H1 (cell line): ENCODE results near the gene SLC6A6. TPM values are rescaled to one million over a fixed set of nuclear protein-coding genes. Genes with fewer than 3 reads are reported as not detected.

Source experiments
- HDAC2 ChIP-seq, 2 experiments: fragments of 300-600 bp in 1 of 2; sonication (generic) in 1 of 2; IDR thresholded peaks; 2 replicates each; pipeline ENCODE4 v1.6.1; 2011 to 2012; ENCODE audit warnings: low read depth in 2 of 2, low read length in 2 of 2, mild to moderate bottlenecking in 2 of 2, moderate library complexity in 2 of 2, borderline replicate concordance in 1 of 2, inconsistent platforms in 1 of 2
- POLR2AphosphoS5 ChIP-seq: IDR thresholded peaks from 2 replicates; pipeline ENCODE4 v1.6.1; 2011; ENCODE audit warnings: low read depth, low read length
- POU5F1 ChIP-seq: IDR thresholded peaks from 2 replicates; pipeline ENCODE4 v1.6.1; 2011; ENCODE audit warnings: low read depth, mild to moderate bottlenecking, low read length, moderate library complexity
- SAP30 ChIP-seq: fragments of 300-600 bp; sonication (generic); IDR thresholded peaks from 2 replicates; pipeline ENCODE4 v1.7.1; 2012; ENCODE audit warnings: low read length, moderate library complexity, mild to moderate bottlenecking, inconsistent platforms; ENCODE audit not compliant: insufficient read depth, insufficient replicate concordance
- SP1 ChIP-seq: IDR thresholded peaks from 2 replicates; pipeline ENCODE4 v1.6.1; 2011; ENCODE audit warnings: low read depth, low read length
- polyA plus RNA-seq, 7 experiments: library from polyadenylated mRNA; depleted of rRNA in 3 of 7; stranded (reverse) in 5 of 7; unstranded in 2 of 7; fragments of >200 nt in 5 of 7; fragments of 200-250 nt in 2 of 7; gene quantifications; 1 replicate in 5 of 7; 2 replicates in 1 of 7; 4 replicates in 1 of 7; pipeline versions ENCODE4 v1.2.1 to v1.2.3, GENCODE V29; 2011 to 2013; ENCODE audit warnings: missing spikeins in 2 of 7, mixed read lengths in 2 of 7
- total RNA-seq: library from RNA; stranded (reverse); fragmentation: NEBNext Ultra II Directional; extraction: Animal tissue kit (Norgen Biotek cat#: 25700); gene quantifications from 2 replicates; pipeline ENCODE4 v1.2.1, GENCODE V29; 2021
- TF ChIP-seq, protein P1 (sequence below): IDR thresholded peaks from 2 replicates; pipeline ENCODE4 v1.6.1; 2012; ENCODE audit warnings: inconsistent platforms

Gene SLC6A6
- total and polyA plus RNA-seq, 2 of the 8 experiments (the other 6 are each of a cell fraction or from before 2014, with no cell fraction given) = 66.2 to 144 TPM

DNA sequence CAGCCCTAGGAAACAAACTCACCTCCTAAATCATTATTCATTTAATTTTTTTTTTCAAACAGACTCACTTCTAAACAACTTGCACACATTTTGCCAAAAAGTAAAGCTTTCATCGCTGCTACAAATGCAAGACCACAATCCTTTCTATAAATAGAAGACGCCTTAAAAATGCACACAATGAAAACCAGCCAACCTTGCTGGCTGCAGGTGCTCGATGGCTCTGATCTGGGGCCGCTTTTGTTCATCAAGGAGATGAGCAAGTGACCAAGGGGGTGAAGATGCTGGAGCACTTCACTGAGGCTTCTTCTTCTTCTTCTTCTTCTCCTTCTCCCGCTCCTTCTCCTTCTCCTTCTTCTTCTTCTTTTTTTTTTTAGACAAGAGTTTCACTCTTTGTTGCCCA is 12.7 kb upstream of the SLC6A6 start (continued):
- no peak for TF ChIP-seq POU5F1
- TF ChIP-seq SP1 = no peak
- TF ChIP-seq HDAC2 (IDR thresholded peaks at IDR 0.05; ENCODE audit: borderline replicate concordance in 1 of 2, low read depth in 2 of 2, low read length in 2 of 2) = no peak
- TF ChIP-seq POLR2AphosphoS5 = no peak
- TF ChIP-seq, protein P1, sequence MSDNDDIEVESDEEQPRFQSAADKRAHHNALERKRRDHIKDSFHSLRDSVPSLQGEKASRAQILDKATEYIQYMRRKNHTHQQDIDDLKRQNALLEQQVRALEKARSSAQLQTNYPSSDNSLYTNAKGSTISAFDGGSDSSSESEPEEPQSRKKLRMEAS = no peak
- TF ChIP-seq SAP30 = no peak
